GM12864 (cell line): ENCODE measurements around the gene HDAC4.

Experiments
- DNase-seq: peaks from one replicate; pipeline ENCODE4 v3.0.0-alpha.2; 2011; ENCODE audit warnings: low read depth
- H3K4me3 ChIP-seq: 2 replicates; pipeline ENCODE4 v1.5.1; 2011; ENCODE audit warnings: mild to moderate bottlenecking, low read depth, low read length, control low read depth
- TF ChIP-seq, protein P1 (sequence below): IDR thresholded peaks from 2 replicates; pipeline ENCODE4 v1.5.1; 2011; ENCODE audit warnings: low read depth, mild to moderate bottlenecking, moderate library complexity, low read length, control low read depth, inconsistent platforms; ENCODE audit errors: missing control alignments

HDAC4 gene

DNA sequence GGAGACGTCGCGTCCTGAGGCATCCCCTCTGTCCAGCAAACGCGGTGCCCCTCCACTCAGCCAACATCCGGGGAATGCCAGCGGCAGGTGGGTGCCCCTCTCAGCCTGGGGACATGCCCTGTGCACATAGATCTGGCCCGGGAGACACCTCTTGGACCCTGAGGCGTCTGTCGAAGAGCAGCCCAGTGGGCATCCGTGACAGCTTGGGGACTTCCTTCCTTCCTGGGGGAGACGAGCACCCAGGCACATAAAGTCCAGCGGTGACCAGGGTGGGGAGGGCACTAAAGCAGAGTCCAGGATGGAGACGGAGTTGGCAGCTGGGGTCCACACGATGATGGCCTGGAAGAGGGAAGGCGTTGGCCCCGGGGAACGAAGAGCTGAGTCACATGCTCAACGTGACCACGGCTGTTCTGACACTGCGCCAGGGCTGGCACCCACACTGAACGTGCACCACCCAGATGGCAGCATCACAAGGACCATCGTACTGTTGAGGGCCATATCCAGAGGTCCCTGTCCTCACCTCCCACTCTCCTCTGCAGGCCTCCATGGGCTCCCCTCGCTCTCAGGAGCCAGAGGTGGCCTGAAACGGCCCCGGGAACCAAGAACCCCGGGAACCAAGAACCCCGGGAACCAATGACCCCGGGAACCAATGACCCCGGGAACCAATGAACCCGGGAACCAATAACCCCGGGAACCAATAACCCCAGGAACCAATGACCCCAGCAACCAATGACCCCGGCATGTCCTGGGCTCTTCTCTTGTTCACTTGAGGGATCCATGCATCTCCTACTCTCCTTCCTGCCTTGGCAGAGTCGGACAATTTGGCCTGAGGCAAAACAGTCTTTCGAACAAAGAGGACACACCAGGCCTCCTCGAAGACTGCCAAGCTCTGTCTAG lies 22.6 kb downstream of the HDAC4 start:
- DNase-seq: no peak
- TF ChIP-seq, protein P1, sequence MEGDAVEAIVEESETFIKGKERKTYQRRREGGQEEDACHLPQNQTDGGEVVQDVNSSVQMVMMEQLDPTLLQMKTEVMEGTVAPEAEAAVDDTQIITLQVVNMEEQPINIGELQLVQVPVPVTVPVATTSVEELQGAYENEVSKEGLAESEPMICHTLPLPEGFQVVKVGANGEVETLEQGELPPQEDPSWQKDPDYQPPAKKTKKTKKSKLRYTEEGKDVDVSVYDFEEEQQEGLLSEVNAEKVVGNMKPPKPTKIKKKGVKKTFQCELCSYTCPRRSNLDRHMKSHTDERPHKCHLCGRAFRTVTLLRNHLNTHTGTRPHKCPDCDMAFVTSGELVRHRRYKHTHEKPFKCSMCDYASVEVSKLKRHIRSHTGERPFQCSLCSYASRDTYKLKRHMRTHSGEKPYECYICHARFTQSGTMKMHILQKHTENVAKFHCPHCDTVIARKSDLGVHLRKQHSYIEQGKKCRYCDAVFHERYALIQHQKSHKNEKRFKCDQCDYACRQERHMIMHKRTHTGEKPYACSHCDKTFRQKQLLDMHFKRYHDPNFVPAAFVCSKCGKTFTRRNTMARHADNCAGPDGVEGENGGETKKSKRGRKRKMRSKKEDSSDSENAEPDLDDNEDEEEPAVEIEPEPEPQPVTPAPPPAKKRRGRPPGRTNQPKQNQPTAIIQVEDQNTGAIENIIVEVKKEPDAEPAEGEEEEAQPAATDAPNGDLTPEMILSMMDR: no peak

DNA sequence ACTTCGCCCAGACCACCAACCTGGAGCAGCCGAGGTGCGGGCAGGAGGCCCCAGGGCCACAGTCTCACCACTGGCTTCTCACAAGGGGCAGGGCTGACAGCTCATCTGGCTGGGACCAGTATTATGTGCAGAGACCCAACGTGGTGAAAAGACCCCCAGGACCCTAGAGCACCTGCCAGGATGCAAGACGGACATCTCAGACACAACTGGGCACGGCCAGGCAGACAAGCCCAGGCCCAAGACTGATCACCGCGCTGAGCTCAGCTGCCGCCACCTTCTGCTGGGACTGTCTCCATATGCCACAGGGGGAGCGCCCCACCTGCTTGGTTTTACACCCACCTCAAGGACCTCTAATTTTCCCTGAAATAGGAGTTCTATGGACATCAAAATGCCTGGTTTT lies 23.2 kb downstream of the HDAC4 start:
- H3K4me3 ChIP-seq: no peak overlapping the region
- TF ChIP-seq, protein P1: no peak
- DNase-seq: no peak

More for the DNA sequence above, 22.6 kb downstream of the HDAC4 start:
- H3K4me3 ChIP-seq: no peak overlapping the region

DNA sequence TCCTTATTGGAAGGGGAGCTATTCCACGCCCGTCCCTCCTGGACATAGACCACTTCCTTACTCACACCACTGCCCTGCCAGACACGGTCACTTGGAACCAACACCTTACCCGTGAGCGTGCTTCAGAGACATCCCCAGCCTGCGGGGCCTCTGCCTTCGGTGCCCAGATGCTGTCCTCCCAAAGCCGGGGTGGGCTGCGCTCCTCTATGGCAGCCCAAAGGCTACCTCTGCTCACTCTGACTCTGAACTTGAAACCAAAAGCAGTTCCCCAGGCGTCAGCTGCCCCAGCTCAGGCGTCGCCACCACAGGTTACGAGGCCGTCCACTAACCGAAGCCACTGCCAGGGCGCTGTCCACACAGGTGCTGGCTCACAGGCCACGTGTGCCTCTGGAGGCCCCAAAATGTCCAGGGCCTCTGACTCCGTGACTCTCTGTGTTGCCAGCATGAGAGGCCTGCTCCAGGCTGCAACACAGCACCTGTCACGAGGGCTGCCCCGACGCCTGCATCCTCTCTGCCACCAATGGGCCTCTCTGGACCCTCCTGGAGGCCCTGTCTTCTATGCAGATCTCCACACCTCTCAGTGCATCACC lies 23.8 kb downstream of the HDAC4 start:
- TF ChIP-seq, protein P1: no peak
- DNase-seq: no peak
- H3K4me3 ChIP-seq: no peak overlapping the region

DNA sequence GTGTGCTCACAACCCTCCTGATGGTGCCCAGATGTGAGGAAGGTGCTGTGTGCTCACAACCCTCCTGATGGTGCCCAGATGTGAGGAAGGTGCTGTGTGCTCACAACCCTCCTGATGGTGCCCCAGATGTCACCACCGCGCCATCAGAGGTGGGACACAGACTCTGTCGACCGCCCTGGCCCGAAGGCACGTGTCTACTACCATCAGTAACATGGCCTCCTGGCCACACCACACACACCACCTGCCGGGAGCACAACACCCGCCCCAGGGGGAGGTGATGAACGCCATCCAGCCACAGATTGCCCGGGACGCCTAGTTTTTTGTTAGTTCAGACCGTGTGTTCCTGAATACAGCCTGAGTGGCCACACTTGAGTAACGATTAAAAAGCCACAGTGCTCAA lies 24.5 kb downstream of the HDAC4 start:
- no peak overlapping the region for H3K4me3 ChIP-seq
- TF ChIP-seq, protein P1: no peak
- no peak for DNase-seq

DNA sequence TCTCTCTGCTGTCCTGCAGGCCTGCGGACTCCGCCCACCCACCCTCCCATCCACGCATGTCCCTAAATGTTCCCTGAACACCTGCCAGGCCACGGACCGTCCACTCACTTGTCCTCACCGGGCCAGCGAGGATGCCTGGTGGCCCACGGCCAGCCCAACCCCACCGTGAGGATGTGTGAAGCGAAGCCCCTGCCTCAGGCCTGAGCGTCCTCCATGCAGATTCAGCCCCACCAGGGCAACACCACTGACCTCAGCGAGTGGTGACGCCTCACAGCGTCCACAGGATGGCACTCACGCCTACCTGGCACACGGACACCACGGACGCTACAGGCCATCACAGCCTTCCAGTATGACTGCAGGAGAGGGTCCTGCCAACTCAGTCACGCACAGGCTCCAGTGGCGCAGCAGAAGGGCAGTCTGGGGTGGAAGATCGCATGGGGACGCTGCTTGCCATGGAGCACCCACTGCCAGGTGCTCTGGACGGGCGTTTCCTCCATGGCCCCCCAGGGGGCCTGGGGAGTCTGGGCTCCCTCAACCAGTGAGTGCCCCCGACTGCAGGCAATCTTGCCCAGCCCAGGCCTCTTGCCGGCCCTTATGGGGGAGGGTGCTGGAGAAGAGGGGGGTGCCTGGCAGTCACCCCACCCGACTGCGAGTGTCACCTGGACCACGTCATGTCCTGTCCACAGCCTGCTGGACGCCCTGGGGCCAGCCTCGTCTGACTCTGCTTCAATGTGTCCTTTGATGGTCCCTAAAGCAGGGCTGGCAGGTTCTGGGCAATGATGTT lies 25.4 kb downstream of the HDAC4 start:
- TF ChIP-seq, protein P1: no peak
- no peak overlapping the region for H3K4me3 ChIP-seq
- no peak for DNase-seq

DNA sequence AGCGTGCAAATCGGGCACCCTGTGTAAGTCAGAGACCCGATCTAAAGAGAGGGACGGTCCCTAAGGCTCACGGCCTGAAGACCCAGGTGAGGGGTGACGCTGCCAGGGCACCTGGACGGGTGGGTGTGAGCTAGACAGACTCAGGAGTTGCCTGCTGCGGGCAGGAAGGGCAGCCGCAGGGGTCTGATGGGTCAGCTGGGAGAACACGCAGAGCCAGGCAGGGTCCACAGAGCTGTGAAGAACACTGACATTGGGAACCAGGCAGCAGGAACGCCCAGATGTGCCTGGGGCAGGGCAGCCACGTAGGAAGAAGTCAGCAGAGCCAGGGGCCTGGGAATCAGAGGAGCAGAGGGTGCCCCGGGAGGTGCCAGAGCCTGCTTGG lies 25.9 kb downstream of the HDAC4 start:
- no peak overlapping the region for H3K4me3 ChIP-seq
- TF ChIP-seq, protein P1: no peak
- no peak for DNase-seq
